Endometrial microvascular endothelial cells (primary cell): ENCODE data around the gene CCDC12. TPM values are rescaled to one million over a fixed set of nuclear protein-coding genes. Genes with fewer than 3 reads are reported as not detected.

Experiments used
- in situ Hi-C: cut with HindIII; loops from 2 replicates; pipeline ENCODE4 v1.10.0; 2017; ENCODE audit warnings: low sequenced_read_pairs, low pct_unique_long_range_greater_than_20kb; ENCODE audit errors: inconsistent ontology term
- total RNA-seq: library from RNA; depleted of rRNA; stranded (reverse); fragments of >200 nt; gene quantifications from one replicate; pipeline ENCODE4 v1.2.3, GENCODE V29; 2015; ENCODE audit errors: inconsistent ontology term

CCDC12 gene
- total RNA-seq, 1 donor from 2014 or later: 27.0 TPM

DNA sequence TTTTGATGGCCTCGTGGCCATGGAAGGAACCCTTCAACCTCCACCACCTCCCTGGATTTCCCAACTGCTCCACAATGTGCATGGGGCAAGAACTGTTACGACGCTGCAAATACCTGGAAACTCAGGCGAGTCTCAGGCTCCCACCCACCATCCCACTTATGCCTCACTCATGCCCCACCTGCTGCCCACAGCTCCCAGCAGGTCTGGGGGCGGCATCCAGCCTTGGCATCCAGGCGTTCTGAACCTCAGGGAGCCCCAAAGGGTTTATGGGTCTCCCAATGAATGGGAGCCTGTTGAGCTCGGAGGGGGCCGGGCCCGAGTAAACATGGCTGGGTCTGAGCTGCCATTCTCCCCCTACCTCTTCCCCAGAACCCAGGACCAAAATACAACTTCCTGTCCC lies 101.0 kb downstream of the CCDC12 start:
- in situ Hi-C loops: no loop called here

DNA sequence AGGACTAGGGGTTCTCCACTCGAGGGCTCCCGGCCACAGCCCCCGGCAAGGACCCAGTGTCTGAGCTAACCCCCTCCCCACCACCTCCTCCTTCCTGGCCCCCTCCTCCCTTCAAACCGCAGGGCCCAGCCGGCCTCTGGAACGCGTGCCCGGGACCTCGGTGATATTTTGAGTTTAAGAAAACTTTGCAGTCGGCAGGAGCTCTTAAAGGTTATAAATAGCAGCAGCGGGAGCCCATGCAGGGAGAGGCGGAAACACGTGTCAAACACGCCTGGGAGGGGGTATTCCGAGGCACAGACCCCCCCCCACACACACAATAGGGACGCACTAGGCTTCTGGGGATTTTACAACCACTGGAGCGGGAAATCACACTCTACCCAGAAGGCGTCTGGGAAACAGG lies 102.1 kb downstream of the CCDC12 start:
- in situ Hi-C loops: no loop called here

DNA sequence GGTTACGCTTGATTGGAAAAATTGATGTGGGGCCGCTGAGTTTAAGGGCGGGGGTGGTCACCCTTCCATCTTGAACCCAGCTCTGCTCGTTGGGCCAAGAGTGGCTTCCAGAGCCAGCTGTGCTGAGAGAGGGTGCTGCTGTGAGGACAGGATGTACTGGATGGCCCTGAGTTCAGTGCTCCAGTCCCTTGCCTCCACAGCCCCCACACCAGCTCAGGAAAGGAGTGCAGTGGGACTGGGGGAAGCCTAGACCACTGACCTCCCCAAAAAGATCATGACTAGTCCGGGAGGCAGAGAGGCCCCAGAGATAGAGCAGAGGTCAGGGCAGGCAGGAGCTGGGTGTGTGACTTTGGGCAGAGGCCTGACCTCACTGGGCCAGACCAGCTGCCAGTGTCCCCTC lies 103.0 kb downstream of the CCDC12 start:
- in situ Hi-C loops: no loop called here

Other genes with a start within 250 kb of the CCDC12 start
- gene MYL3, start 113.3 kb downstream of the CCDC12 start, total RNA-seq: not detected
- not detected for gene PTH1R, start 99.0 kb downstream of the CCDC12 start, total RNA-seq
- 39.9 TPM for gene NBEAL2, start 2.9 kb upstream of the CCDC12 start, total RNA-seq
- gene SETD2, start 187.4 kb upstream of the CCDC12 start, total RNA-seq: 21.4 TPM